LNCAP (cell line): ENCODE measurements around the gene CHD9.

Experiments used
- TF ChIP-seq, protein P1 (sequence below): fragments of 450-650 bp; IDR thresholded peaks from 2 replicates; pipeline ENCODE4 v1.5.1; 2017; ENCODE audit warnings: mild to moderate bottlenecking

The CHD9 gene

GRCh38 chr16:53168744-53169143 is 114.0 kb downstream of the CHD9 start:
- TF ChIP-seq, protein P1, sequence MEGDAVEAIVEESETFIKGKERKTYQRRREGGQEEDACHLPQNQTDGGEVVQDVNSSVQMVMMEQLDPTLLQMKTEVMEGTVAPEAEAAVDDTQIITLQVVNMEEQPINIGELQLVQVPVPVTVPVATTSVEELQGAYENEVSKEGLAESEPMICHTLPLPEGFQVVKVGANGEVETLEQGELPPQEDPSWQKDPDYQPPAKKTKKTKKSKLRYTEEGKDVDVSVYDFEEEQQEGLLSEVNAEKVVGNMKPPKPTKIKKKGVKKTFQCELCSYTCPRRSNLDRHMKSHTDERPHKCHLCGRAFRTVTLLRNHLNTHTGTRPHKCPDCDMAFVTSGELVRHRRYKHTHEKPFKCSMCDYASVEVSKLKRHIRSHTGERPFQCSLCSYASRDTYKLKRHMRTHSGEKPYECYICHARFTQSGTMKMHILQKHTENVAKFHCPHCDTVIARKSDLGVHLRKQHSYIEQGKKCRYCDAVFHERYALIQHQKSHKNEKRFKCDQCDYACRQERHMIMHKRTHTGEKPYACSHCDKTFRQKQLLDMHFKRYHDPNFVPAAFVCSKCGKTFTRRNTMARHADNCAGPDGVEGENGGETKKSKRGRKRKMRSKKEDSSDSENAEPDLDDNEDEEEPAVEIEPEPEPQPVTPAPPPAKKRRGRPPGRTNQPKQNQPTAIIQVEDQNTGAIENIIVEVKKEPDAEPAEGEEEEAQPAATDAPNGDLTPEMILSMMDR: no peak

DNA sequence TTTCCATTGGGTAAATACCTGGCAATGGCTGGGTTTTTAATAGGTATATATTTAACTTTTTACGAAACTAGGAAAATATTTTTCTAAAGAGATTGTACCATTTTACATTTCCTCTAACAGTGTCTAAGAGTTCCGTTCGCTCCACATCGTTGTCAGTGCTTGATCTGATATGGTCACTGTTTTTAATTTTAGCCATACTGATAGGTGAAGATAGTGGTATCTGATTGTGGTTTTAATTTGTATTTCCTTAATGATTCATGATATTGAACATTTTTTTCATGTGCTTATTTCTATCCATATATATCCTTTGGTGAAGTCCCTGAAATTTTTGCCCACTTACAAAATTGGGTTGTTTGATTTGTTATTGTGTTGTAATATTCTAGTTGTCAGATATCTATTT is 117.7 kb downstream of the CHD9 start:
- TF ChIP-seq, protein P1: no peak

- TF ChIP-seq, protein P1: no peak
Measured at GRCh38 chr16:53175118-53175517, 120.3 kb downstream of the CHD9 start.

DNA sequence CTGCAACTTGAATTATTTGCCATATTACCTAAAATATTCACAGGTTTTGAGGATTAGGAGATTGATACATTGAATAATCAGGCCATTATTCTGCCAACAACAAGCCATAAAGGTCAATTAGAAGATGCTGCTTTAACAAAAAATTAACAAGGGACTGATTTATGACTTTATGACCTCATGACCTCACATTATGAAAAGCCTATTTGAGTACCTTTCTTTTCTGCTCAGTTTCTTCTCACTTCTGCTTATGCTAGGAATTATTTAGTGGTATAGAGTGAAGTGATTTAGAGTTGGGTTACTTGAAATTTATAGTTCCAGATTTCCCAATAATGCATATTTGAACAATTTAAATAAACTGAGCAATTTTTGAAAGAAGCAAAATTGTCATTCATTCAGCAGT is 121.6 kb downstream of the CHD9 start:
- TF ChIP-seq, protein P1: no peak

- TF ChIP-seq, protein P1: no peak
Measured at GRCh38 chr16:53183442-53183841, 128.7 kb downstream of the CHD9 start.

GRCh38 chr16:53187775-53188174 is 133.0 kb downstream of the CHD9 start:
- TF ChIP-seq, protein P1: no peak

- TF ChIP-seq, protein P1: no peak
Measured at GRCh38 chr16:53191413-53191812, 136.6 kb downstream of the CHD9 start.

DNA sequence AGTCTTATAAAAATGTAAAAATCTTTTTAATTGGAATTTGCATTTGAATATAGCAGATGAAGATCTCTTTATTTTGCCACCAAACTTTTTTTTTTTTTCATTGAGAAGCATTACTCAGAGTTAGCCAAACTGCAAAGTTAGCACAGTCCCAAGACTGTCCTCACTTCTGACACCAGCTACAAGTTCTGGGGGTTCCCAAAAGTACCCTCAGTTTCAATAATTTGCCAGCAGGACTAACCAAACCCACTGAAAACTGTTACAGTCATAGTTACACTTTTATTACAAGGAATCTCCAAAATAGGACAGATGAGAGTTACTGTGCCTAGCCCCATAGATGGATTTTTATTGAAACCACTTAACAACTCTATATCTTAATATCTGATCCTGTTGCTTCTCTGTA is 144.1 kb downstream of the CHD9 start:
- TF ChIP-seq, protein P1: no peak
